Stimulated activated CD8-positive, alpha-beta memory T cell treated with anti-CD3 and anti-CD28 coated beads, Interleukin-12 subunit alpha, Interleukin-12 subunit beta, amount 100 ng/mL, for 24 hours (primary cell): ENCODE data around the gene PTX4.

Source experiments
- DNase-seq: peaks from one replicate; pipeline ENCODE4 v3.0.0-alpha.2; 2020; ENCODE audit errors: extremely low read depth

PTX4 gene

GRCh38 chr16:1524366-1524765 is 35.6 kb upstream of the PTX4 start:
- DNase-seq: no peak

DNA sequence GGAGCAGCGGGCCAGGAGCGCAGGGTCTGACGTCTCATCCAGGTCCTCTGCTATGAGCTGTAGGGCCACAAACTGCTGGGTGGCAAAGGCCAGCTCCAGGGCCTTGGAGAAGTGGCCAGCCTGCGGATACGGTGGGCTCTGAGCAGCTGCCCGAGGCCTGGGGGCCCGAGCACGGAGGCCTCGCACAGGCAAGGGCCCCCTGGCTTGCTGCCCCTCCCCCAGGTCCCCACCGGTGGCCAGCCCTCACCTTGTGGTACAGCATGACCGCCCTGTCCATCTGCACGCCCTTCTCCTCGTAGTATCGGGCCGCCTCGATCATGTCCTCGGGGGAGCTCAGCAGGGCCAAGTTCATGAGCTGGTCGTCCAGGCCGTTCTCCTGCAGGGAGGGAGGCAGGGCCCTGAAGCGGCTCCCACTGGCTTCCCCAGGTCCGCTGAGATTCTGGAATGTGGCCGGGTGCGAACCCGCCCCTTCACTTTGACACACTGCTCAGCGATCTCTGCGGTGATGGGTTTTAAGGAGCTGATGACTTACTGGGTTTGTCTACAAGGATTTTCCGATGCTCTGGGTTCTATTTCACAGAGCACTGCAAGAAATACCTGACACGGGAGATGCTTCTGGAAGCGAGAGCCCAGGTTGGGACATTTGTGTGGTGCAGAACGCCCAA is 35.0 kb upstream of the PTX4 start:
- DNase-seq: no peak

GRCh38 chr16:1520461-1520860 is 31.7 kb upstream of the PTX4 start:
- DNase-seq: no peak

DNA sequence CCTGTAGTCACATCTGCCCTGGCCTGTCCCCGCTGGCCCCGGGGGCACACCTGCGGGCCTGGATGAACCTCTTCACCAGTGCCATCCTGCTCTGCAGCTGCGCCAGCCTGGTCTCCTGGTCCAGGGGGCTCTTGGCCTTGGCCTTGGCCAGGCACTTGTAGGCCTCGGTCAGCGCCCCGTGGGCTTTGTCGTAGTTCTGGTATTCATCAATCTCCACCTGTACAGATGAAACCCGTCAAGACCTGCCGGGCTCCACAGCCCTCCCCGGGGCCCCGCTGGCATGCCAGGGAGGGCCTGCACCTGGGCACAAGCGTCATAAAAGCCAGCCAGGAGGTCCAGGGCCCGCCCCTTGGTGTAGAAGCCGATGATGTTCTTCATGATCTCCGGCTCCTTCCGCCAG is 31.1 kb upstream of the PTX4 start:
- no peak for DNase-seq

GRCh38 chr16:1518626-1519135 is 29.9 kb upstream of the PTX4 start:
- DNase-seq: no peak

DNA sequence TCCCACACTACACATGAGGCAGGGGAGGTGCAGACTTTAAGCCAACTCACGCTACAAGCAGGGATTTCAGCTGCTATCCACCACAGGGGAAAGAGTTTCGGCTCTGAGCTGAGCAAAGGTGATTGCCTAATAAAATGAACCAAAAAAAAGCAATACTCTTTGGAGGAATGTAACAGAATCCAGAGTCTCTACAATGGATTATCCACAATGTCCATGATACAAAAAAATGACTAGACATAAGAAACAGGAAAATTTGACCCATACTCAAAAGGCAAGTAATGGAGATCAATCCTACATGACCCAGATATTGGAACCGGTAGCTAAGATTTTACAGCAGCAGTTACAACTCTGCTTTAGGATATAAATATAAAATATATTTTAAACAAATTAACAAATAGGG is 25.8 kb upstream of the PTX4 start:
- no peak for DNase-seq

DNA sequence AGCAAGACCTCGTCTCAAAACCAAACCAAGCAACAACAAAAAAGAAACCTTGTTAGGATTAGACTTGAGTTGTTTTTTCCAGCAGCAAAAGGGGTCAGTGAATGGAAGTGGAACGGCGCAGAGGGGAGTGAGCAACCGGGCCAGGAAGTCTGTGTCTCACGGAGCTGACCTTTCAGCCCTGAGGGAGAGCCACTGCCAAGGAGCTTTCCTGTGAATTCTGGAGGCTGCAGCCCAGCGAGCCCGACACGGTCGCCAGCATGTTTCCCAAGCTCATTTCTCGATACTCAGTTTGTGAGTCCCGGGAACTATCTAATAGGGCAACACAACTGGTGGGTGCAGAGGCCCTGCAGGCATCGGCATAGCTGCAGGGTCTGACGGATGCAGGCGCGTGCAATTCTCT is 24.0 kb upstream of the PTX4 start:
- no peak for DNase-seq

- DNase-seq: no peak
Measured at GRCh38 chr16:1511662-1512569, 23.2 kb upstream of the PTX4 start.

DNA sequence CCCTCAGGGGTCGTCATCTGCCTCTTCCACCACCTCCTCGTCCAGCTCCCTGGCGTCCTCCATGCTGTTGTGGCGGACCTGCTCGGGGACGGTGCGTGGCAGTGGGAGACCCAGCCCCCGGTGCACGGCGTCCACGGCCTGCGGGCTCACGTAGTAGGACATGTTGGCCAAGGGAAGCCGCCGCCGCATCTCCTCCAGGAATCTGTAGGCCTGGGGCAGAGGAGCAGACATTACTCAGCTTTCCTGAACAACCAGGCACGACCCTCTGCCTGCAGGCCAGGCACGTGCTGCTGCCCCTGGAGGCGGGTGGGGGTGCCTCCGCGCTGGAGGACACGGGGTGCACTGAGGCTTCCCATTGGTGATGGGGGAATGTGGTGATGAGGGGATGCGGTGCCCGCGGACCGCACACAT is 22.2 kb upstream of the PTX4 start:
- no peak for DNase-seq

GRCh38 chr16:1510272-1510671 is 21.5 kb upstream of the PTX4 start:
- no peak for DNase-seq

DNA sequence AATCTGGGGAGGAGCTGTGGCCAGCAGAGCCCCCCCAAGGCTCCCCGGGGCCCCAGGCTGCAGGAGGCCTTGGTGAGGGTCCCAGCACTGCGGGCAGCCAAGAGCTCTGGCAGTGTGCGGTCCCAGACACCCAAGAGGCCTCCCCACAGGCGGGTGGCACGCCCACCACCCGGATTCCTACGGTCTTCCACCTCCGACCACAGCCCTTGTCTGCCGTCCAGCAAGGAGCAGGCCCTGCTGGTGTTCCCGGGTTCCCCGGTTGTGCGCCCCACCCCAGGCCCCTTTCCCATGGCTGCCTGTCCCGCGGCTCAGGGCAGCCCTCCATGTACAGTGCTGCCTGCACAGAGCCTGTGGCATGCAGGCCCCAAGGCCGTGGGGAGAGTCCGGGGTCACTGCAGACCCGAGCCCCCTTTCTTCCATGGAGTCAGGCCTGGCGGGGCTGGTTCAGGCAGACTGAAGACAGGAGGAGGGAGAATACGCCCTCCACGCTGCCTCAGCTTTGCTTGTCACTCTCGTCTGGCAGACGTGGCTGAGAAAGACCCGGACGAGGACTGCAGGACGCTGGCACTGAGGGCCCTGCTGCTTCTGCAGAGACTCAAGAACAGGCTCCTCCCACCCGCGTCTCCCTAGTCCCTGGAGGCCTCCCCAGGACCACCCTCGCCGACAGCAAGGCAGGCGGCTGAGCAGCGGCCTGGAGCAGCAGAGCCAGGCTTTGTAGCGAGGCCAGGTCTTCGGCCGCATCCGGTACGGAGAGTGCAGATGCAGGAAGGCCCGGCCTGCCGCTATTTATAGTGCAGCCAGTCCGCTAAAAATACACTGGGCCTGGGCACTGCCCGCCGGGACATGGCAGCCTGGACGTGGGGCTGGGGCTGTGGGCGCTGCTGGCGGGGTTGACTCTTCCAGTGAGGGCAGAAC is 20.8 kb upstream of the PTX4 start:
- no peak for DNase-seq

GRCh38 chr16:1508494-1509187 is 19.9 kb upstream of the PTX4 start:
- DNase-seq: no peak

GRCh38 chr16:1506494-1507213 is 17.9 kb upstream of the PTX4 start:
- no peak for DNase-seq

DNA sequence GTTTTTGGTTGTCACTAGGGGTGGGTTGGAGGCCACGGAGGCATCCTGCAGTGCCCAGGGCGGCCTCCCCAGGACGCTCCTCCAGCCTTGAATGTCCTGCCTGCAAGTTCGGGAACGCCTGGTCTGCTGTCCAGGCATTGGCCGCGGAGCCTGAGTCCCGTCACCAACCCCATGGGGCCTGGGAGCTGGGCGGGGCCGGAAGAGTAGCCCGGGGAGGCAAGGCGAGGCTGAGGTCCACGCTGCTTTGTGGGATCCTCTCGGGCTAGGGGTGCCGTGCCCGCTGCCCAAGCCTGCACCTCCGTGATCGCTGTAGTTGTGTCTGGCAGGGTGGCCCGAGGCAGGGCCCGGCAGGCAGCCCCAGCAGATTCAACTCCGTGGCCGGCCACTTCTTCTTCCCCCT is 17.2 kb upstream of the PTX4 start:
- DNase-seq: no peak

GRCh38 chr16:1505073-1505844 is 16.5 kb upstream of the PTX4 start:
- DNase-seq: no peak

DNA sequence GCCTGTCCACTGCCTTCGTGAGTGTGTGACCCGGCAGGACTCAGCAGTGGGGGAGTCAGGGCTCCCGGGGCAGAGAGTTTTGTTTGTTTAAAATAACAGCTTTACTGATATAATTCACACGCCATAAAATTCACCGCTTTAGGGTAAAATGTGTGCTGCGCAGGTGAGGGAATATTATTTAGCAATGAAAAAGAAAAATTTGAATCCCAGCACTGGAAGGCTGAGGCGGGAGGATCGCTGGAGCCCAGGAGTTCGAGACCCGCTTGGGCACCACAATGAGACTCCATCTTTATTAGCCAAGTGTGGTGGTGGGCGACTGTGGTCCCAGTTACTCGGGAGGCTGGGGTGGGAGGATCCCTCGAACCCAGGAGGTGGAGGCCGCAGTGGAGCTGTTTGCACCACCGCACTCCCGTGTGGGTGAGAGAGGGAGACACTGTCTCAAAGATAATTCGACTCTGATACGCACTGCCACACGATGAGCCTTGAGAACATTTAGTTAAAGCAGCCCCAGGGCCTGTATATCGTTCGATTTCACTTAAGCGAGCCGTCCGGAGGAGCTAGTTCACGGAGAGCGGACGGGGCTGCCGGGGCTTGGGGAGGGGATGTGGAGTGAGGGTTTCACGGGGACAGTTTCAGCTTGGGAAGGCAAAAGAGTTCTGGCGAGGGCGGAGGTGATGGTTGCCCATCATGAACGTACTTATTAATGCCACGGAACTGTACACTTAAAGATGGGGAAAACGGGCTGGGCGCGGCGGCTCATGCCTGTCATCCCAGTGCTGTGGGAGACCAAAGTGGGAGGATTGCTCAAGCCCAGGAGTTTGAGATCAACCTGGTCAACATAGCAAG is 14.6 kb upstream of the PTX4 start:
- no peak for DNase-seq

DNA sequence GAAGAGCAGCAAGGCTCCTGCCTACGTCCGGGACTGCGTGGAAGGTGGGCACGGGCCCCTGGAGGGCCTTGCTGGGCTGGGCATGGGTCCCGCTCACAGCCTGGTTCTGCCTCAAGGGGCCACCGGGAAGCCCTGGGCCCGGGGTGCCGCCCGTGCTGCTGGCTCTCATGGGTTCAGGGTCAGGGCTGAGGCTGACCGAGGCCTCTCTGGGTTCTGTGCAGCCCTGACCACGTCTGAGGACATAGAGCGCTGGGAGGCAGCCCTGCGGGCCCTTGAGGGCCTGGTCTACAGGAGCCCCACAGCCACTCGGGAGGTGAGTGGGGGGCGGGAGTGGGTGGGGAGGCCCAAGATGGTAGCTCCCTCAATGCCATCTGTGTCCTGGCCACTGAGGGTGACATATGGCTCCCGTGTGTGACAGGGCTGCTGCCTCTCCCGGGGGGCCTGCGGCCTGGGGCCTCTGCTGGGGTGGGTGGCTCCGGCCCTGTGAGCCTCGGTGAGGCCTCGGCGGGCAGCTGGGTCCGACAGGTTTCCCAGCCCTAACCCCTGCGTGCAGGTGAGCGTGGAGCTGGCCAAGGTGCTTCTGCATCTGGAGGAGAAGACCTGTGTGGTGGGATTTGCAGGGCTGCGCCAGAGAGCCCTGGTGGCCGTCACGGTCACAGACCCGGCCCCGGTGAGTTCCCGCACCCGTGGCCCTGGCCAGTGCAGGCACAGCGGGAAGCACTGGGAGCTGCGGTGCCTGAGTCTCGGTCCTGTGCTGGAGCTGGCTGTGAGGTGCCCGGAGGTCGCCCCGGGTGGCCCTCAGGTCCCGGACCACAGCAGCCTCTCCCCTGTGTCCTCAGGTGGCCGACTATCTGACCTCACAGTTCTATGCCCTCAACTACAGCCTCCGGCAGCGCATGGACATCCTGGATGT is 13.6 kb upstream of the PTX4 start:
- DNase-seq: no peak

DNA sequence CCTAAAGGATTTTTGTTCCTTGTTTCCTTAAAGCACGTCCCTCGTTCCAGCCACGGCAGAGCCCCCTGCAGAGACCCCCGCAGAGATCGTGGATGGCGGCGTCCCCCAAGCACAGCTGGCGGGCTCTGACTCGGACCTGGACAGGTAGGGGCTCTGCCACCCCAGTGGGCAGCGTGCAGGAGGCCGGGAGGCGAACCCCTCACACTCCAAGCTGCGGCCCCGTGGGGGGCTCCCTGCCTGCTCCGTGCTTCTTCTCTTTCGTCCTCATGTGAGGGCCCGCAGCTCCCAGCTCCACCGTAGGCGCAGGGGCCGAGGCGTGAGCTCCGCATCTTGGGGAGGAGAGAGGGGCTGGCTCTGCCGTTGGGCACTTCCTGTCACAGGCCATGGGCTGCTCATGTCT is 12.9 kb upstream of the PTX4 start:
- no peak for DNase-seq
